GM21528 (cell line): ENCODE data around the gene BRD9.
"Not testable (repeated sequence)": the region's sequence is repeated elsewhere in the genome, so short reads cannot be mapped to it uniquely, and the experiment has no call there.

Experiments used
- ATAC-seq: cut with Tn5 transposase; IDR thresholded peaks from one replicate; pipeline ENCODE4 v1.9.1; 2021; ENCODE audit warnings: mild to moderate bottlenecking, moderate library complexity; ENCODE audit not compliant: unreplicated experiment, low FRiP score

The BRD9 gene

DNA sequence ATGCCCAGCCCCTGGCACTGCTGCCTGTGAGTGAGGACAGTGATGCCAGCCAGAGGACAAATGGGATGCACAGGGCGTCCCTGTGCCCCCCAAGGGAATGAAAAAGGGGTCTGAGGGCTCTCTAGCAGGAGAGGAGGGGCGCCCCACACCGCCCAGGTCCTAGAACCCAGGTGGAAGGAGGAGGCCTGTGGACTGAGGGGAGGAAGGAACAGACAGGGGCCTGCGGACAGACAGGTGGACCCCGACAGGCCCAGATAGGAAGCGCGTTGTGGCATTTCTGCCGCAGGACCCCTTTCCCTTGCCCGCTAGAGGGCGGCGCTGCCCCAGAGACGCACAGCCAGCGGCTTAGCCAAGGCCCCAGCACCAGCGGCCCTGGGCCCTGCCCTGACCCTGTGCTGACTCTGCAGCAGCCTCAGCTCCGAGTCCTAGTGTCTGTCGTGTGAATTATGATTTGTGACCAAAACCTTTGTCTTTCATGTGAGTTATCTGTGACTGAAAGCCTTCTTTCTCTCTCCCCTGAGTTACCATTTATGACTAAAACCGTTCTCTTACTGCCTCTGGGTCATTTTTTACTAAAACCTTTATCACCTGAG is 30.8 kb upstream of the BRD9 start:
- ATAC-seq: peak; percentile 80

GRCh38 chr5:922436-923280 is 30.1 kb upstream of the BRD9 start:
- ATAC-seq: no peak

- ATAC-seq: no peak
Measured at GRCh38 chr5:921456-922435, 29.1 kb upstream of the BRD9 start.

GRCh38 chr5:920321-920720 is 27.7 kb upstream of the BRD9 start:
- no peak for ATAC-seq

DNA sequence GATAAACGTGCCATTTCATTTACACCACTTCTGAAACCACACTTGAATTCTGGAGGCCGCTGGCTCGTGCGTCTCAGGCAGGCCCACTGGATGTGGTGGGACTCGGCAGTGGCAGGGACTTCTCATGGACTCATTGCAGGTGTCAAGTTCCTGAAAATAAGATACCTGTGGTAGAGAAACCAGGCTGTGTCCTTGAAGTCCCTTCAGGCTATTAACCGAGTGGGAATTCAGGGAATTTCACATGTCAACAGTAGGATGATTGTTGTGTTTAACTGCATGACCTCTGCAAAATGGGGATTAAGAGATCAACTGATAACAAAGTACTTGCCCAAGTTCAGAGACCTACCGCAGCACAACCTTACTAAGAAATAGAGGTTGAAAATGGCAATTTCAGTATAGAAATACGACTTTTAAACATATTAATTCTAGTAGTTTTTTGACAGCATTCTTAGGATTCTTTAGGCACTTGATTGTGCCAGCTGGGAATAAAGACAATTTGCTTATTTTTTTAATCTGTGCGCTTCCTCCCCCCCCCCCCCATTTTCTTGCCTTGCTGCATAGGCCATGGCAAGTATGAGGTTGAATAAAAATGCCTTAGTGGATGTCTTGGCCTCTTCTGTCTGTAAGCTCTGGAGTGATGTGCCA is 26.9 kb upstream of the BRD9 start:
- no peak for ATAC-seq

- not testable (repeated sequence) for ATAC-seq
Measured at GRCh38 chr5:918717-919116, 26.1 kb upstream of the BRD9 start.

- no peak for ATAC-seq
Measured at GRCh38 chr5:916441-917293, 24.1 kb upstream of the BRD9 start.

- ATAC-seq: no peak
Measured at GRCh38 chr5:915946-916345, 23.3 kb upstream of the BRD9 start.

DNA sequence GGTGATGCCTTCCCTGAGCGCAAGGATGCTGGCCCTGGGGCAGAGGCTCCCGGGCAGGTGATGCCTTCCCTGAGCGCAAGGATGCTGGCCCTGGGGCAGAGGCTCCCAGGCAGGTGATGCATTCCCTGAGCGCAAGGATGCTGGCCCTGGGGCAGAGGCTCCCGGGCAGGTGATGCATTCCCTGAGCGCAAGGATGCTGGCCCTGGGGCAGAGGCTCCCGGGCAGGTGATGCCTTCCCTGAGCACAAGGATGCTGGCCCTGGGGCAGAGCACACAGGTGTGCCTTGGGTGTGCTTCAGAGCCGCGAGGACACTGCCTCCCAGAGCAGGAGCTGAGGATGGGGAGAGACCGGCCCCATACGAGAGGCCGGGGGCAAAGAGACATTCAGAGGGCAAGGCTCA is 22.7 kb upstream of the BRD9 start:
- ATAC-seq: not testable (repeated sequence)

GRCh38 chr5:914612-915011 is 22.0 kb upstream of the BRD9 start:
- no peak for ATAC-seq

- ATAC-seq: no peak
Measured at GRCh38 chr5:914174-914573, 21.6 kb upstream of the BRD9 start.

GRCh38 chr5:912280-913091 is 19.9 kb upstream of the BRD9 start:
- ATAC-seq: no peak

- no peak for ATAC-seq
Measured at GRCh38 chr5:911601-912000, 19.0 kb upstream of the BRD9 start.

GRCh38 chr5:910769-911160 is 18.2 kb upstream of the BRD9 start:
- no peak for ATAC-seq

DNA sequence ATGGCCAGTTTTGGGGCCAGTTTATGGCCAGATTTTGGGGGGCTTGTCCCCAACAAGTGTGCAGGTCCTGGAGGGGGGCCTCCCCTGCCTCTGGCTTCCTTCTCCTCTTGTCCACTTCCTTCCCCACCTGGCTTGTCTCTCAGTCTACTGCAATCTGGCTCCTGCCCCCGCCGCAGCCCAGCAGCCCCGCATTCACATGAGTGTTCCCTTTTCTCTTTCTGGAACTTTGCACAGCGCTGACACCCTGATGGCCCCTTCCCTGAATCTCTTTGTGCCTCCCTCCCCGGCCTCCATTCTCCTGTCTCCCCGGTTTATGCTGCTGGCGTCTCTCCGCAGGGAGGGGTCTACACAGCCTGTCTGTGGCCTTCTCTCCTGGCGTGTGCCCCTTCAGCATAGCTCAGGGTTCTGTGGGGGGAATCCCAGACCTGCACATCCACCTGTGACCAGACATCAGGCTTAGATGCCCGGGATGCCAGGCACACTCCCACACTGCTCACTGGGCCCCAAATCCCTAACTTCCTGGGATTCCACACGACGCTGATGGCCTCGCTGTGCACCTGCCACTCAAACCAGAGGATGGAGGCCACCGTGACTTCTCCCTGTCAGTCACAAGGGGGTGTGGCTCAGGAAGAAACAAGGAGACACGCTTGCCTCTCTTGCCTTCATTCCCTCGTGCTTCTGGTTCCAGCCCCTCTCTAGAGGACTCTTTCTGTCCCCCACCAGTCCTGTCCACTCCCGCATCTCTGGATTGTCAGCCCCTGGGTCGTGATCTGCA is 17.6 kb upstream of the BRD9 start:
- ATAC-seq: no peak

DNA sequence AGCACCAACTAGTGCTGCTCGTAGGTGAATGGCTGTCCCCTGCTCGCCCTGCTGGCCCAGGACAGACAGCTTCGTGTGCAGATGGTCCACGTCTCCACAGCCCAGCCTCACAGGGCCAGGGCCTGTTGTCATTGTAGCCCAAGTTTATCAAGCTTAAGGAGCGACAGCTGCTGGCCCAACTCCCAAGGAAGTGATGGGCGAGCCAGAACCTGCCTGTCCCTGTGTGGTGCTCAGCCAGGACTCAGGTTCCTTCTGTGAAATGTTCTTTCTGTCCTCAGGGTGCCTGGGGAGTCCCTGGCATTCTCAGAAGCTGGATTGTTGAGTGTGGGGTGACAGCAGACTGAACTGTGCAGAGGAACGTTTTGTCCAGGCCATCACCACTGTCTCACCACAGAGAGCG is 16.5 kb upstream of the BRD9 start:
- no peak for ATAC-seq

GRCh38 chr5:908172-908571 is 15.6 kb upstream of the BRD9 start:
- no peak for ATAC-seq

GRCh38 chr5:907366-907910 is 14.8 kb upstream of the BRD9 start:
- ATAC-seq: no peak
